Neuronal stem cell (in vitro differentiated cells): Measurements from ENCODE around the gene KCNK5.

Experiments used
- DNase-seq: peaks from one replicate; pipeline ENCODE4 v3.0.0-alpha.2; 2013; ENCODE audit warnings: low spot score
- H2AFZ ChIP-seq: one replicate; pipeline ENCODE4 v1.6.1; 2013; ENCODE audit warnings: mild to moderate bottlenecking, low read length, inconsistent platforms
- H2AK5ac ChIP-seq: 2 replicates; pipeline ENCODE4 v1.6.1; 2013; ENCODE audit warnings: low read depth, mild to moderate bottlenecking, inconsistent platforms, low read length, moderate library complexity, mixed read lengths
- H2BK120ac ChIP-seq: 2 replicates; pipeline ENCODE4 v1.6.1; 2013; ENCODE audit warnings: low read depth, mild to moderate bottlenecking, inconsistent platforms, low read length, moderate library complexity, mixed read lengths
- H2BK12ac ChIP-seq: one replicate; pipeline ENCODE4 v1.6.1; 2013; ENCODE audit warnings: low read length, inconsistent platforms
- H2BK15ac ChIP-seq: 2 replicates; pipeline ENCODE4 v1.6.1; 2013; ENCODE audit warnings: mild to moderate bottlenecking, low read length, inconsistent platforms, mixed read lengths
- H2BK5ac ChIP-seq: one replicate; pipeline ENCODE4 v1.6.1; 2013; ENCODE audit warnings: inconsistent platforms, mild to moderate bottlenecking, low read length, moderate library complexity
- H3K14ac ChIP-seq: one replicate; pipeline ENCODE4 v1.6.1; 2013; ENCODE audit warnings: low read length, inconsistent platforms
- H3K18ac ChIP-seq: 2 replicates; pipeline ENCODE4 v1.6.1; 2013; ENCODE audit warnings: low read length, inconsistent platforms
- H3K23ac ChIP-seq: 2 replicates; pipeline ENCODE4 v1.6.1; 2013; ENCODE audit warnings: low read depth, mild to moderate bottlenecking, mixed read lengths, low read length, inconsistent platforms; ENCODE audit not compliant: poor library complexity
- H3K27ac ChIP-seq: replicated peaks from 3 replicates; pipeline ENCODE4 v1.5.1; 2013; ENCODE audit warnings: low read length, inconsistent platforms
- H3K27me3 ChIP-seq, 3 experiments: 2 replicates each; pipeline ENCODE4 v1.6.1; 2013; ENCODE audit warnings: low read length in 3 of 3, mild to moderate bottlenecking in 2 of 3, inconsistent platforms in 1 of 3, low read depth in 1 of 3, mixed read lengths in 1 of 3, moderate library complexity in 1 of 3; ENCODE audit not compliant: control insufficient read depth in 3 of 3, insufficient read depth in 3 of 3
- H3K36me3 ChIP-seq, 2 donors: replicated peaks in 1 of 2; 2 replicates each; pipeline ENCODE4 v1.6.1; 2013; ENCODE audit warnings: low read length in 2 of 2; ENCODE audit not compliant: control insufficient read depth in 2 of 2, insufficient read depth in 2 of 2
- H3K4ac ChIP-seq: 2 replicates; pipeline ENCODE4 v1.6.1; 2013; ENCODE audit warnings: inconsistent platforms, mild to moderate bottlenecking, low read length, moderate library complexity
- H3K4me1 ChIP-seq, 2 donors: 1 replicate in 1 of 2; 2 replicates in 1 of 2; pipeline ENCODE4 v1.6.1; 2013; ENCODE audit warnings: low read length in 2 of 2, low read depth in 1 of 2; ENCODE audit not compliant: control insufficient read depth in 2 of 2, insufficient read depth in 1 of 2
- H3K4me2 ChIP-seq: one replicate; pipeline ENCODE4 v1.6.1; 2013; ENCODE audit warnings: mild to moderate bottlenecking, low read length, inconsistent platforms; ENCODE audit not compliant: insufficient read depth, poor library complexity, severe bottlenecking
- H3K4me3 ChIP-seq, 2 donors: 2 replicates each; pipeline ENCODE4 v1.5.1; 2013; ENCODE audit warnings: low read length in 2 of 2, mild to moderate bottlenecking in 2 of 2, inconsistent platforms in 1 of 2, moderate library complexity in 1 of 2
- H3K79me1 ChIP-seq: one replicate; pipeline ENCODE4 v1.6.1; 2013; ENCODE audit warnings: low read depth, mild to moderate bottlenecking, inconsistent platforms, low read length, moderate library complexity
- H3K9ac ChIP-seq: one replicate; pipeline ENCODE4 v1.6.1; 2013; ENCODE audit warnings: mild to moderate bottlenecking, low read depth, low read length, inconsistent platforms; ENCODE audit not compliant: poor library complexity
- H3K9me3 ChIP-seq, 2 donors: replicated peaks in 1 of 2; 2 replicates each; pipeline versions ENCODE3 to v1.6.1; 2013; ENCODE audit warnings: low read length in 2 of 2, mild to moderate bottlenecking in 2 of 2, inconsistent platforms in 1 of 2, low read depth in 1 of 2, mixed read lengths in 1 of 2, moderate library complexity in 1 of 2; ENCODE audit not compliant: control insufficient read depth in 2 of 2, insufficient read depth in 1 of 2
- H4K8ac ChIP-seq: one replicate; pipeline ENCODE4 v1.6.1; 2013; ENCODE audit warnings: low read depth, mild to moderate bottlenecking, inconsistent platforms, low read length, moderate library complexity
- H4K91ac ChIP-seq: one replicate; pipeline ENCODE4 v1.6.1; 2013; ENCODE audit warnings: low read length, low read depth, mild to moderate bottlenecking, inconsistent platforms; ENCODE audit not compliant: poor library complexity
- WGBS, 2 donors: extraction: QIAGEN DNeasy Blood & Tissue Kit; methylation state at CpG; one replicate each; pipeline ENCODE4 v1.1.7; 2013; ENCODE audit warnings: missing lambda C conversion rate in 2 of 2, mixed read lengths in 1 of 2; ENCODE audit not compliant: insufficient read length in 2 of 2, insufficient replicate concordance in 1 of 2; ENCODE audit errors: extremely low coverage in 2 of 2; 5-methylcytosine and 5-hydroxymethylcytosine counted together

Gene KCNK5

GRCh38 chr6:39194466-39194865, 34.8 kb downstream of the KCNK5 start:
- no peak overlapping the region for H3K23ac ChIP-seq
- H3K18ac ChIP-seq, result peak overlapping the region; percentile 78
- H2BK12ac ChIP-seq, result no peak overlapping the region
- peaks cover 8 to 20% of the 10 kb centered on the region in 2 donors for H3K4me1 ChIP-seq
- peak overlapping the region; percentile 82 for H2BK15ac ChIP-seq
- peak overlapping the region; percentile 10 for H2BK120ac ChIP-seq
- H3K14ac ChIP-seq, result no peak overlapping the region
- H3K4me3 ChIP-seq, result no peak overlapping the region
- H2AFZ ChIP-seq, result no peak overlapping the region
- peaks cover 0 to 2% of the 10 kb centered on the region in 2 donors for H3K9me3 ChIP-seq
- H3K9ac ChIP-seq, result no peak overlapping the region
- H3K27ac ChIP-seq, result no peak overlapping the region
- H2AK5ac ChIP-seq, result peak overlapping the region; percentile 26
- H3K27me3 ChIP-seq, result no peaks in the 10 kb centered on the region
- no peak overlapping the region for H4K8ac ChIP-seq
- peaks cover 0 to 14% of the 10 kb centered on the region in 2 donors for H3K36me3 ChIP-seq
- no peak overlapping the region for H4K91ac ChIP-seq
- H3K79me1 ChIP-seq, result peaks cover 2% of the 10 kb centered on the region
- no CpG with 5 or more reads among the region's 9 CpGs for WGBS, 2 donors
- no peak overlapping the region for H3K4me2 ChIP-seq
- DNase-seq, result no peak
- no peak overlapping the region for H3K4ac ChIP-seq
- no peak overlapping the region for H2BK5ac ChIP-seq

- Histone ChIP-seq H2BK5ac (peak overlapping the region; percentile 44), H3K79me1 (peaks cover 2% of the 10 kb centered on the region), H3K4me2 (no peak overlapping the region), H2BK120ac (no peak overlapping the region), H3K18ac (peak overlapping the region; percentile 92), H3K9me3 (peaks cover 0 to 2% of the 10 kb centered on the region in 2 donors), H3K27me3 (no peaks in the 10 kb centered on the region), H2AFZ (peak overlapping the region; percentile 76), H4K8ac (peak overlapping the region; percentile 49), H3K4me3 (no peak overlapping the region), H4K91ac (no peak overlapping the region), H3K14ac (no peak overlapping the region), H2BK12ac (no peak overlapping the region), H2AK5ac (peak overlapping the region; percentile 26), H3K4ac (no peak overlapping the region), H3K23ac (no peak overlapping the region), H3K27ac (peak overlapping the region; percentile 77), H2BK15ac (peak overlapping the region; percentile 41), H3K36me3 (peaks cover 0 to 14% of the 10 kb centered on the region in 2 donors), H3K4me1 (peaks cover 8 to 20% of the 10 kb centered on the region in 2 donors), H3K9ac (peak overlapping the region; percentile 65)
- WGBS, 2 donors, result no CpG with 5 or more reads among the region's 2 CpGs
- peak; percentile 36 for DNase-seq
These were observed 36.0 kb downstream of the KCNK5 start for GRCh38 chr6:39193201-39193791.

- Histone ChIP-seq H3K18ac (peak overlapping the region; percentile 53), H4K91ac (no peak overlapping the region), H3K4me1 (peaks cover 8 to 20% of the 10 kb centered on the region in 2 donors), H4K8ac (no peak overlapping the region), H3K27ac (no peak overlapping the region), H3K23ac (no peak overlapping the region), H2AK5ac (peak overlapping the region; percentile 30), H3K4me3 (no peak overlapping the region), H3K9ac (no peak overlapping the region), H2BK15ac (peak overlapping the region; percentile 60), H3K79me1 (peaks cover 2% of the 10 kb centered on the region), H3K27me3 (no peaks in the 10 kb centered on the region), H3K9me3 (peaks cover 0 to 2% of the 10 kb centered on the region in 2 donors), H3K36me3 (peaks cover 0 to 14% of the 10 kb centered on the region in 2 donors), H2BK120ac (no peak overlapping the region), H2BK12ac (no peak overlapping the region), H3K4ac (no peak overlapping the region), H2AFZ (no peak overlapping the region), H3K4me2 (no peak overlapping the region), H2BK5ac (peak overlapping the region; percentile 13), H3K14ac (no peak overlapping the region)
- no CpG with 5 or more reads among the region's 6 CpGs for WGBS, 2 donors
- DNase-seq, result no peak
These were observed 36.5 kb downstream of the KCNK5 start for GRCh38 chr6:39192736-39193135.

- WGBS, 2 donors, result no CpG with 5 or more reads among the region's 23 CpGs
- DNase-seq, result no peak
- H3K18ac ChIP-seq, result peak overlapping the region; percentile 30
- peaks cover 8 to 20% of the 10 kb centered on the region in 2 donors for H3K4me1 ChIP-seq
- no peak overlapping the region for H4K8ac ChIP-seq
- no peak overlapping the region for H3K4ac ChIP-seq
- peak overlapping the region; percentile 17 for H2AK5ac ChIP-seq
- no peak overlapping the region for H2BK120ac ChIP-seq
- H3K9ac ChIP-seq, result no peak overlapping the region
- H2AFZ ChIP-seq, result no peak overlapping the region
- no peak overlapping the region for H3K27ac ChIP-seq
- peaks cover 0 to 14% of the 10 kb centered on the region in 2 donors for H3K36me3 ChIP-seq
- H3K27me3 ChIP-seq, result no peaks in the 10 kb centered on the region
- peak overlapping the region; percentile 42 for H2BK12ac ChIP-seq
- H3K14ac ChIP-seq, result no peak overlapping the region
- H3K4me3 ChIP-seq, result no peak overlapping the region
- no peak overlapping the region for H3K4me2 ChIP-seq
- no peak overlapping the region for H2BK15ac ChIP-seq
- H4K91ac ChIP-seq, result no peak overlapping the region
- no peak overlapping the region for H2BK5ac ChIP-seq
- H3K23ac ChIP-seq, result no peak overlapping the region
- H3K9me3 ChIP-seq, result peaks cover 0 to 2% of the 10 kb centered on the region in 2 donors
- peaks cover 4% of the 10 kb centered on the region for H3K79me1 ChIP-seq
These were observed 37.9 kb downstream of the KCNK5 start for GRCh38 chr6:39191236-39191930.
